ENCODE results near the gene NUDCD2.
"Not testable (repeated sequence)": the region's sequence is repeated elsewhere in the genome, so short reads cannot be mapped to it uniquely, and the experiment has no call there.

Gene NUDCD2

GRCh38 chr5:163415673-163416072 lies 44.2 kb downstream of the NUDCD2 start:
- not testable (repeated sequence) for DNase-seq

GRCh38 chr5:163410505-163410904 lies 49.4 kb downstream of the NUDCD2 start:
- DNase-seq, result no peak

GRCh38 chr5:163409384-163409783 lies 50.5 kb downstream of the NUDCD2 start:
- no peak for DNase-seq

- peak in 1 of 2 experiments; percentile 79 for DNase-seq
Measured at GRCh38 chr5:163408311-163408923, 51.5 kb downstream of the NUDCD2 start.

- no peak for DNase-seq
Measured at GRCh38 chr5:163407034-163407655, 52.8 kb downstream of the NUDCD2 start.

- no peak for DNase-seq
Measured at GRCh38 chr5:163404364-163405173, 55.3 kb downstream of the NUDCD2 start.

GRCh38 chr5:163402007-163402406 lies 57.9 kb downstream of the NUDCD2 start:
- DNase-seq, result no peak

- peak in 1 of 2 experiments; percentile 18 for DNase-seq
Measured at GRCh38 chr5:163401271-163401670, 58.6 kb downstream of the NUDCD2 start.

- no peak for DNase-seq
Measured at GRCh38 chr5:163399923-163400322, 60.0 kb downstream of the NUDCD2 start.

GRCh38 chr5:163397354-163397753 lies 62.5 kb downstream of the NUDCD2 start:
- no peak for DNase-seq

GRCh38 chr5:163396818-163397340 lies 63.0 kb downstream of the NUDCD2 start:
- not testable (repeated sequence) for DNase-seq

Data from SW 1271 (cell line).